ENCODE results near the gene CASP2.
A peak's percentile ranks its signal among the peaks of the same experiment; 100 is the strongest.

CASP2 gene

DNA sequence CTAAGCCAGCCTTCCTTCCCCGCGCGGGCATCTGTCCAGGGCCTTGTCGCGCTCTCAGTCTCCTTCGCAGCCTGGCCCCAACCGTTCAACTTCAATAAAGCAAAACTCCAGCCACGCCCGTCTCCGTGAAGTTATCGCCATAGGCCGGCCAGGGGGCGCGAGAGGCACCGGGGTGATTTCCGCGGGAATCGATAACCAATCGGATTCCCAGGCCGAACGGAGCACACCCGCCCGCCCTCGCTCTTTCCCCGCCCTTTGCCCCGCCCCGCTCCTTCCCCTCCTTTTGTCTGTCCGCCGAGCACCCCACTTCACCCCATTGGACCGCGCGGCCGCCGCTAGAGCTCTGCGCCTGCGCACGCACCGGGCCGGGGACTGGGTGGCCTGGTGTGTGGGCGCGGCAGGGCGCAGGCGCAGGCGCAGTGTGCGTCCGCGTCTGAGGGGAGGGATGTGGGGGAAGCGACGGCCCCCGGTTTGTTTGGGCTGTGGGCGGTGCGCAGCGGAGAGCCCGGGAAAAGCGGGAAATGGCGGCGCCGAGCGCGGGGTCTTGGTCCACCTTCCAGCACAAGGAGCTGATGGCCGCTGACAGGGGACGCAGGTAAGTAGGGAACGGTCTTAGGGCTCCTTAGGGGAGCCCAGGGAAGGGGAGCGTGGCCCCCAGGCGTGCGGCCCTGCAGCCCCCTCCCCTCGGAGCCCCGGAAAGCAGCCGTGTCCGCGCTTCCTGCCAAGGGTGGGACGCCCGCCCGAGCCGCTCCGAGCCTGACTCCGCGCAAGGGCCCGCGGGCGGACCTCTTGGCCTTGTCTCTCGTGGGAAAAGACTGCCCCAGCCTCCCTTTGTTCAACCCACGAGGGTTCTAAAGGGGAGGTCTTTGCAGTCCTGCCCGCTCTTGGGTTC is at the start of gene CASP2:
CASP2 (plus strand) TSS at position 417 of the 892 bp plus-strand sequence; CDS start at position 522, 105 bp downstream.
- TF ChIP-seq ZNF274 (IDR thresholded peaks at IDR 0.05; ENCODE audit: low read depth, low read length) = no peak
- peak within 1 kb of the TSS; percentile 87 for H3K4me3 ChIP-seq (ENCODE audit: low read length)

DNA sequence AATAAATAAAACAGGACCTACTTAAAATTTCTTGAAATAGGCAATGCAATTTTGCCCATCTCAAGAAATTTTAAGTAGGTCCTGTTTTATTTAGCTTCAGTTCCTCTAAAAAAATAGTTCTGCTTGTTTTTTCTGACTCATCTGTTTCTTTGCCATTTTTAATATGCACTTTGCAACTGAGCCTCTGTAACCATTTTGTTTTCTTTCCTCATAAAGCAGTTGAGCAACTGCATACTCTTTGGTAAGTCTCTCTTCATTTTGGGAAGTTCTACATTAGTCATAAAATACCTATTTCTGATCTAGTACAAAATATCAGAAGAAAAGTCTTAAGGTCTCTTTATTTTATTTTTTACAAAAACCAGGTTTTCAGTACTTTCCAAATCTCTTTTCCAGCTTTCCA is 48.3 kb upstream of the CASP2 start:
- no peak for TF ChIP-seq ZNF274 (IDR thresholded peaks at IDR 0.05; ENCODE audit: low read depth, low read length)
- H3K4me3 ChIP-seq (ENCODE audit: low read length) = no peak overlapping the region

DNA sequence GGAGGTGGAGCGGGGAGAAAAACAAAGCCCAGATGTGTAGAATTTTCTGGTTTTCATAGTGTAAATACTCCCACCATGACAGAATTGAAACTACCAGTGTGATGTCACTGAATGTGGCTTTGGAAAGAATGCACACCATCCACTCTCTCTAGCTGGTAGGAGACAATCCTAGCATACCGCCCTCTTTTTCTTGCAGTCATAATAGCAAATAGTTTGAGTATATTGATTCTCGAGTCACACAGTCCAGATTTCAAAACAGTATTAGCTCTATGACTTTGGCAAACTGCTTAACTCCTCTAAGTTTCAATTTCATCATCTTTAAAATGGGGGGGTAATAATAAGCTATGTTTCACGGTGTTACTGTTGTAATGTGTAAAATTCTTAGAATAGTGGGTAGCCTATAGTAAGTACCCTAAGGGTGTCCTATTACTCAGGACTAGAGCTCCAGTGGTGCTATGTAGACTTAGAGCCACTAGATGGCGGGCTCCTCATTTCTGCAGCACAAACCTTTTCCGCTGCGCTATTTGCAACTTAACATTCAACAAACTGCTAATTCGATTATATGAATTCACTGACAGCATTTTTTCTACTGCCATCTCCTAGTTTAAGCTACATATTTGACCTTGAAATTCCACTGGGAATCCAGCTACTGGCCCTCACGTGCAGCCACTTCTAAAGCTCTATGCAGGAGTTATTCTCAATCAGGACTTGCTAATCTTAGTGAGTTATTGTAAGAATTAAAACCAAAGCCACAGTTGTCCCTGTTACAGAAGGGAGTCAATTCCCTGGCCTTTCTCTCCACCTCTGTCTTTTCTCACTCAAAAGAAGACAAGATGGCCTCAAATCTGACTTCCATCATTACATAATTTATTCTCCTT is 47.6 kb upstream of the CASP2 start:
- no peak for TF ChIP-seq ZNF274 (IDR thresholded peaks at IDR 0.05; ENCODE audit: low read depth, low read length)
- H3K4me3 ChIP-seq (ENCODE audit: low read length) = no peak overlapping the region

DNA sequence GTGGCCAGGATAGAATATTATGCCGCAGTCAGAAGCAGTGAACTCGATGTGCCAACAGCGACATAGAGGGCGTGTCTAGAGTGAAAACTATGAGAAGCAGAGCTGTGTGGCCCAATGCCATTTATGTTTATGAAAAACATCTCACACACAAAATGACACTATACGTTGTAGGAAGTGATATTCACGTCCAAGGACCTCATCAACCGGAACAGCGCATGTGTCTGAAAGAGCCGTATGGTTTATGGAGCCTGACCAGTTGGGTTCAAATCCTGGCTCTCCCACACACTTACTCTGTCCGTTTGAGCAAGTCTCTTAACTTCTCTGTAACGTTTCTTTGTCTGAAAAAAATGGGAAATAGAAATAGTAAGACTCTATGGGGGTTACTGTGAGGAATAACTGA is 45.8 kb upstream of the CASP2 start:
- TF ChIP-seq ZNF274 (IDR thresholded peaks at IDR 0.05; ENCODE audit: low read depth, low read length) = no peak
- H3K4me3 ChIP-seq (ENCODE audit: low read length) = no peak overlapping the region

DNA sequence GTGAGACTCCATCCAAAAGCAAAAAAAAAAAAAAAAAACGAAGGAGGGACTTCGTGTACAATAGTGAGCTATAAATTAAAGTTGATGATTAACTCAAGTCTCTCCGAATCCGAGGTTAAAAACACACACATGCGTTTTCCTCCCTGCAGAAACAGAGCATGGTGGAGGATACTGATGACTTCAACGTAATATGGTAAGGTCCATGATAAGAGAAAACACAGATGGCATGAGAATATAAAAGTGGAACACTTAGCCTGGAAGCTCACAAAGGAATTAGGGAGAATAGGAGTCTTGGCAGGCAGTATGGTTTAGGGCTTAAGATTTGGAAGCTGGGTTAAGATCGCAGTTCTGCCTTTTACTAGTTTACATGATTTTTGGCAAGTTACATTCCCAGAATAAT is 45.0 kb upstream of the CASP2 start:
- no peak overlapping the region for H3K4me3 ChIP-seq (ENCODE audit: low read length)
- no peak for TF ChIP-seq ZNF274 (IDR thresholded peaks at IDR 0.05; ENCODE audit: low read depth, low read length)

DNA sequence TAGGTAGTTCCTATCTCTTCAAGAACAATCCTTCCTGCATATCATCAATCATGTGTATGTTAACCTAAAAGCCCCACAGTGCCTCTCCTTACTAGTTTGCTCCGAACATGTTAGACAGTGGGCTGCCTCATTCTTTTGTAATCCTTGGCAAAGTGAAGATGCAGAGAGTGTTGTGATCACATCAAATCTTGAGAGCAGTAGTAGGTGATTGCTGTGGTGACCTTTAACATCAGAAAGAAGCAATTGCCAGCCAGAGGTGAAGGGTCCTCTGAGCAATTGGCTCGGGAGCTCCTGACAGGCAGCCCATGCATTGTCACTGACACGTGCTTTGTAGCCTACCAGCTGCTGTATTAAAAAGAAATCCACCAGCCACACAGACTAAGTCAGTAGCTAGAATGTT is 44.5 kb upstream of the CASP2 start:
- no peak overlapping the region for H3K4me3 ChIP-seq (ENCODE audit: low read length)
- TF ChIP-seq ZNF274 (IDR thresholded peaks at IDR 0.05; ENCODE audit: low read depth, low read length) = no peak

DNA sequence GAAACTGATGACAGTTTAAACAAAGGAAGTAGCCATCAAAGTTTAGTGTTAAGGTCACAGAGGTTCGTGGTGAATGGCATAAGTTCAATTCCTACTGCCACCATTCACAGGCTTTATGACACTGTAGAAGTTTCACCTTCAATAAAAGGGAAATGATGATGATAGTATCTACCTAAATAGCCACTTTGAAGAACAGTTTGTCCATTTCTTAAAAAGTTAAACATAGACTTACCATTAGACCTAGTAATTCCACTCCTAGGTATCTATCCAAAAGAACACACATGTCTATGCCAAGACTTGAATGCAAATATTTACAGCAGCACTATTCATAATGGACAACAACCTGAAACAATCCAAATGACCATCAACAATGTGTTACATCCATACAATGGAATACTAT is 43.8 kb upstream of the CASP2 start:
- H3K4me3 ChIP-seq (ENCODE audit: low read length) = no peak overlapping the region
- no peak for TF ChIP-seq ZNF274 (IDR thresholded peaks at IDR 0.05; ENCODE audit: low read depth, low read length)

DNA sequence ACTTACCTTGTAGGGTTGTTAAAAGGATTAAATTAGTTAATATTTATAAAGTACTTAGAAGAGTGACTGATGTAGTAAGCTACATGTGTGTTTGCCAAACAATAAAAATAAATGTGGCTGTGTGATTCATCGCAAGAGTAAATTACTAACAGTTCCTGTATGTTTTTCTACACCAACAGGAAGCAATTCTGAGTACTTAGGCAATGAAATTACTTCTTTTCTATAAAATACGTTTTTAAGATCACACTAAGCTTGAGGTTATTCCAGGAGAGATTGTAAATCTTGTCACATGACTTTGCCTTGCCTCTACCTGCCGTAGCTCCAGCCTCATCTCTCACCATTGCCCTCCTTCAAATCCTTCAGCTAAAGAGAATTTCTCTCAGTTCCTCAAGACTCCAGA is 43.0 kb upstream of the CASP2 start:
- no peak for TF ChIP-seq ZNF274 (IDR thresholded peaks at IDR 0.05; ENCODE audit: low read depth, low read length)
- H3K4me3 ChIP-seq (ENCODE audit: low read length) = no peak overlapping the region

DNA sequence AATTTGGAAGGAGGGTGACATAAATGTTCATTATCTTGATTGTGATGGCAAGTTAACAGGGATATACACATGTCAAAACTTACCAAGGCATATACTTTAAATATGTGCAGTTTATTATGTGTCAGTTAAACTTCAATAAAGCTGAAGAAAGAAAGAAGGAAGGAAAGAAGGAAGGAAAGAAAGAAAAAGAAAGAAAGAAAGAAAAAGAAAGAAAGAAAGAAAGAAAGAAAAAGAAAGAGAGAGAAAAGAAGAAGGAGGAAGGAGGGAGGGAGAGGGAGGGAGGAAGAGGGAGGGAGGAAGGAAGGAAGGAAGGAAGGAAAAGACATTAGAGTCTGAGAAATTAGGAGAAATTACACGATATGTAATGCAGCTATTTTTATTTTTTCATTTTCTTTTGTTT is 40.8 kb upstream of the CASP2 start:
- TF ChIP-seq ZNF274 (IDR thresholded peaks at IDR 0.05; ENCODE audit: low read depth, low read length) = no peak
- H3K4me3 ChIP-seq (ENCODE audit: low read length) = no peak overlapping the region

DNA sequence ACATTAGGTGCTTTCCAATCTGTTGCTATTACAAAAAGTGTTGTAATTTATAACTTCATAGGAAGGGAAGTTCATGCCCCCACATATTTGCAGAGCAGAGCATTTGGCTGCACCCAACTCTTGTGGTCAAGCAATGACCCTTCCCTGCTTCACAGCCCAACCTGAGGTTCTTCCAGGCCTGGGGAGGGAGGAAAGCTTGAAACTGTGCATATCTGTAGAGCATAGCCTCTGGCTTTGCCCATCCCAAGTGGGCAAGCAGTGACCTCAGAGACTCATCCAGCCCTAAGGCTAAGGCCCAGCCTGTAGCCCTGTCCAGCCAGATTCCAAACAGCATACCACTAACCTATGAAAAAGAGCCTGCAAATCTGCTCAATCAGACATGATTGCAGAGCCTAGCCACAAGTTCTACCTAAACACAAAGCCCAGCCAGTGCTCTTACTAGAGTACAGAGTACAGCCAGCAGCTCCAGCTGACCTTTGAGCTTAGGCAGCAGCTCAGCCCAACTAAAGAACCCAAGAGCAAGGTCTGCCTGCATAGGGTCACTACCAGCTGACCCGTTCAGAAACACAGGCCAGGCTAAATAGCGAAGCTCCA is 39.3 kb upstream of the CASP2 start:
- no peak overlapping the region for H3K4me3 ChIP-seq (ENCODE audit: low read length)
- no peak for TF ChIP-seq ZNF274 (IDR thresholded peaks at IDR 0.05; ENCODE audit: low read depth, low read length)

DNA sequence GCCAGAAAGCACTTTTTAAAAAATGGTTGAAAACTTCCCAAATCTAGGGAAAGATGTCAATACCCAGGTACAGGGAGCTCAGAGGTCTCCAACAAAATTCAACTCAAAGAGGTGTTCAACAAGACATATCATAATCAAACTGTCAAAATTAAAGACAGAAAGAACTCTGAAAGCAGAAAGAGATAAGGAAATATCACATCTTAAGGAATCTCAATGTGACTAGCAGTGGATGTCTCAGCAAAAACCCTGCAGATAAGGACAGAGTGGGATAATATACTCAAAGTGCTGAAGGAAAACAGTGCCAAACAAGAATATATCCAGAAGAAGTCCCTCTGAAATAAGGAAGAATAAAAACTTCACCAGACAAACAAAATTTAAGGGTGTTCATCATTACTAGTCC is 38.0 kb upstream of the CASP2 start:
- H3K4me3 ChIP-seq (ENCODE audit: low read length) = no peak overlapping the region
- no peak for TF ChIP-seq ZNF274 (IDR thresholded peaks at IDR 0.05; ENCODE audit: low read depth, low read length)

DNA sequence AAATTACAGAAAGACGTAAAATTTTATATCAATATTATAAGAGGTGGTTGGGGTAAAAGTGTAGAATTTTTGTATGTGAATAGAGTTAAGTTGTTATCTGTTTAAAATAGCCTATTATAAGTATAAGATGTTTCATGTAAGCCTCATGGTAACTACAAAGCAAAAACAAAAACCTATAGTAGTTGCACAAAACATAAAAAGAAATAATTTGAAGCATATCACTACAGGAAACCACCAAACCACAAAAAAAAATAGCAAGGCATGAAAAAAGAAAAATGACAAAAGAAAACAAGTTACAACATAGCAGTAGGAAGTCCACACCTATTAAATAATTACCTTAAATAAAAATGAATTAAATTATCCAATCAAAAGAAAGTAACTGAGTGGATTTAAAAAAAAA is 37.3 kb upstream of the CASP2 start:
- H3K4me3 ChIP-seq (ENCODE audit: low read length) = no peak overlapping the region
- no peak for TF ChIP-seq ZNF274 (IDR thresholded peaks at IDR 0.05; ENCODE audit: low read depth, low read length)

DNA sequence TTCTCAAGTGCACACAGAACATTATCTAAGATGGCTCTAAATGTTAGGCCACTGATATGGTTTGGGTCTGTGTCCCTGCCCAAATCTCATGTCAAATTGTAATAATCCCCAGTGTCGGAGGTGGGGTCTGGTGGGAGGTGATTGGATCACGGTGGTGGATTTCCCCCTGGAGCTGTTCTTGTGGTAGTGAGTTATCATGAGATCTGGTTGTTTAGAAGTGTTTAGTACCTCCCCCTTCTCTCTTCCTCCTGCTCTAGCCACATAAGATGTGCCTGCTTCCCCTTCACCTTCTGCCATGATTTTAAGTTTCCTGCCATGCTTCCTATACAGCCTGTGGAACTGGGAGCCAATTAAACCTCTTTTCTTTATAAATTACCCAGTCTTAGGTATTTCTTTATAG is 36.1 kb upstream of the CASP2 start:
- H3K4me3 ChIP-seq (ENCODE audit: low read length) = no peak overlapping the region
- no peak for TF ChIP-seq ZNF274 (IDR thresholded peaks at IDR 0.05; ENCODE audit: low read depth, low read length)

DNA sequence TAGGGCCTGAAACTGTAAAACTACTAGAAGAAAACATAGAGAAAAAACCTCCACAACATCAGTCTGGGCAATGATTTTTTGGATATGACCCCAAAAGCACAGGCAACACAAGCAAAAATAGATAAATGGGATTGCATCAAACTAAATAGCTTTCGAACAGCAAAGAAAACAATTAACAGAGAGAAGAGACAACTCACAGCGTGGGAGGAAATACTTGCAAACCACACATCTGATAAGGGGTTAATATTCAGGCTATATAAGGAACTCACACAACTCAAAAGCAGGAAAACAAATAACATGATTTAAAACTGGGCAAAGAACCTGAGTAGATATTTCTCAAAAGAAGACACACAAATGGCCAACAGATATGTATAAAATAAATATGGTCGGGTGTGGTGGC is 32.6 kb upstream of the CASP2 start:
- no peak for TF ChIP-seq ZNF274 (IDR thresholded peaks at IDR 0.05; ENCODE audit: low read depth, low read length)
- H3K4me3 ChIP-seq (ENCODE audit: low read length) = no peak overlapping the region
